Measurements from ENCODE around the gene DYNLT5. TPM values are rescaled to one million over a fixed set of nuclear protein-coding genes. Genes with fewer than 3 reads are reported as not detected.
"Not testable (repeated sequence)": the region's sequence is repeated elsewhere in the genome, so short reads cannot be mapped to it uniquely, and the experiment has no call there.

The DYNLT5 gene
- total and polyA plus RNA-seq, 8 donors: 0.73 to 11.3 (median 5.3) TPM

GRCh38 chr1:66712839-66713238 lies 39.4 kb upstream of the DYNLT5 start:
- H3K4me3 ChIP-seq: no peak overlapping the region
- no peak for ATAC-seq
- no peaks in the 10 kb centered on the region for H3K27me3 ChIP-seq
- no peaks in the 10 kb centered on the region for H3K9me3 ChIP-seq
- no peak for DNase-seq
- intact Hi-C loops (cut with DNase I): no loop called here
- H3K36me3 ChIP-seq: no peaks in the 10 kb centered on the region
- TF ChIP-seq CTCF (IDR thresholded peaks at IDR 0.05): no peak
- no peak overlapping the region for H3K27ac ChIP-seq
- no peaks in the 10 kb centered on the region for H3K4me1 ChIP-seq

GRCh38 chr1:66723985-66724384 lies 28.3 kb upstream of the DYNLT5 start:
- H3K27ac ChIP-seq: no peak overlapping the region
- H3K4me1 ChIP-seq: peaks cover 0 to 9% of the 10 kb centered on the region in 2 donors
- TF ChIP-seq CTCF (IDR thresholded peaks at IDR 0.05): no peak
- H3K27me3 ChIP-seq: no peaks in the 10 kb centered on the region
- intact Hi-C loops (cut with DNase I): no loop called here
- no peak overlapping the region for H3K4me3 ChIP-seq
- DNase-seq (no peak), ATAC-seq (no peak)
- H3K36me3 ChIP-seq: no peaks in the 10 kb centered on the region
- no peaks in the 10 kb centered on the region for H3K9me3 ChIP-seq

GRCh38 chr1:66725885-66726665 lies 26.2 kb upstream of the DYNLT5 start:
- Histone ChIP-seq H3K4me3 (no peak overlapping the region), H3K9me3 (no peaks in the 10 kb centered on the region), H3K36me3 (no peaks in the 10 kb centered on the region), H3K4me1 (peaks cover 0 to 9% of the 10 kb centered on the region in 2 donors), H3K27me3 (no peaks in the 10 kb centered on the region), H3K27ac (no peak overlapping the region)
- peak; percentile 84 to 98 for TF ChIP-seq CTCF (IDR thresholded peaks at IDR 0.05)
- ATAC-seq (peak; percentile 96), DNase-seq (peak in 3 of 4 donors; percentile 36 to 75 (median 52))
- intact Hi-C loops (cut with DNase I): no loop called here

- peaks cover 0 to 27% of the 10 kb centered on the region in 2 donors for H3K4me1 ChIP-seq
- no peak overlapping the region for H3K27ac ChIP-seq
- TF ChIP-seq CTCF (IDR thresholded peaks at IDR 0.05): no peak
- no peak overlapping the region for H3K4me3 ChIP-seq
- intact Hi-C loops (cut with DNase I): no loop called here
- ATAC-seq: no peak
- no peaks in the 10 kb centered on the region for H3K36me3 ChIP-seq
- DNase-seq: no peak
- H3K27me3 ChIP-seq: no peaks in the 10 kb centered on the region
- H3K9me3 ChIP-seq: no peaks in the 10 kb centered on the region
These were observed 24.2 kb upstream of the DYNLT5 start for GRCh38 chr1:66728021-66728420.

- H3K36me3 ChIP-seq; H3K27me3 ChIP-seq; H3K4me3 ChIP-seq; DNase-seq; ATAC-seq; H3K9me3 ChIP-seq; H3K27ac ChIP-seq; intact Hi-C loops (cut with DNase I): not testable (repeated sequence)
- H3K4me1 ChIP-seq: peaks cover 0 to 34% of the 10 kb centered on the region in 2 donors
These were observed 23.5 kb upstream of the DYNLT5 start for GRCh38 chr1:66728716-66729115.
